ENCODE measurements around the gene HAUS7.

HAUS7 gene

GRCh38 chrX:153457136-153457825, 13.1 kb downstream of the HAUS7 start:
- Histone ChIP-seq H4K8ac (ENCODE audit: low read depth, low read length) (no peak overlapping the region), H3K4me1 (ENCODE audit: control insufficient read depth in 2 of 2, insufficient read depth in 1 of 2, low read depth in 1 of 2, low read length in 2 of 2) (no peaks in the 10 kb centered on the region), H2AK5ac (ENCODE audit: low read depth, low read length) (no peak overlapping the region), H2BK15ac (ENCODE audit: low read length) (no peak overlapping the region), H3K9me3 (replicated peaks in 1 of 2; ENCODE audit: control insufficient read depth in 2 of 2, insufficient read depth in 1 of 2, low read depth in 1 of 2, low read length in 2 of 2) (no peaks in the 10 kb centered on the region), H3K18ac (ENCODE audit: low read length) (no peak overlapping the region), H2AFZ (ENCODE audit: low read length) (no peak overlapping the region), H3K27ac (replicated peaks; ENCODE audit: low read length) (no peak overlapping the region), H3K36me3 (replicated peaks in 1 of 2; ENCODE audit: control insufficient read depth in 2 of 2, insufficient read depth in 2 of 2, low read length in 2 of 2) (peaks cover 0 to 20% of the 10 kb centered on the region in 2 donors), H2BK5ac (ENCODE audit: low read length) (no peak overlapping the region), H3K27me3 (ENCODE audit: control insufficient read depth in 3 of 3, insufficient read depth in 3 of 3, low read depth in 1 of 3, low read length in 3 of 3) (peaks cover 0 to 10% (median 0%) of the 10 kb centered on the region in 3 experiments), H3K23ac (ENCODE audit: low read depth, low read length, poor library complexity) (no peak overlapping the region), H3K4me2 (ENCODE audit: insufficient read depth, low read length, poor library complexity, severe bottlenecking) (no peak overlapping the region), H4K91ac (ENCODE audit: low read depth, low read length, poor library complexity) (no peak overlapping the region), H3K9ac (ENCODE audit: low read depth, low read length, poor library complexity) (no peak overlapping the region), H2BK12ac (ENCODE audit: low read length) (no peak overlapping the region), H2BK120ac (ENCODE audit: low read depth, low read length) (no peak overlapping the region), H3K79me1 (ENCODE audit: low read depth, low read length) (peaks cover 2% of the 10 kb centered on the region), H3K4ac (ENCODE audit: low read length) (no peak overlapping the region), H3K14ac (ENCODE audit: low read length) (no peak overlapping the region), H3K4me3 (ENCODE audit: low read length in 2 of 2) (no peak overlapping the region)
- DNase-seq (ENCODE audit: low spot score): no peak
- WGBS, 2 donors (ENCODE audit: extremely low coverage in 2 of 2, insufficient read length in 2 of 2, insufficient replicate concordance in 1 of 2): no CpG with 5 or more reads among the region's 18 CpGs

DNA sequence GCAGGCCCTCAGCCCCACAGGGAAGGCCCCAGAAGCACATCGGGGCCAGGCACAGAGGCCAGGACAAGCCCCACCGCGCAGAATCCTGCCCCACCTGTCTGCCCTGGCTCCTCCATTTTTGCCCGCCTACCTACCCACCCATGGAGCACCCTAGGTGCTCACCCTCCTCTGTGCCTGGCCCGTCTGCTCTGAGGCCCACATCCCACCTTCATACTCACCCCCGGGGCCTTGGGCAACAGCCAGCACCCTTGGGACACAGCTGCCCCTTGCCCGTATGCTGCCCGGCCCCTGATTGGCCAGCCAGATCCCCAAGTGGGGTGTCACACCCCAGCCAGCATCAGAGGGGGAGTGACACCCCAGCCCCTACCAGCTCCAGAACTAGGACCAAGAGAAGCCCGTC, 13.7 kb downstream of the HAUS7 start:
- Histone ChIP-seq H3K36me3 (replicated peaks in 1 of 2; ENCODE audit: control insufficient read depth in 2 of 2, insufficient read depth in 2 of 2, low read length in 2 of 2) (peaks cover 0 to 19% of the 10 kb centered on the region in 2 donors), H3K9me3 (replicated peaks in 1 of 2; ENCODE audit: control insufficient read depth in 2 of 2, insufficient read depth in 1 of 2, low read depth in 1 of 2, low read length in 2 of 2) (no peaks in the 10 kb centered on the region), H3K18ac (ENCODE audit: low read length) (no peak overlapping the region), H4K91ac (ENCODE audit: low read depth, low read length, poor library complexity) (no peak overlapping the region), H3K4me3 (ENCODE audit: low read length in 2 of 2) (no peak overlapping the region), H3K14ac (ENCODE audit: low read length) (no peak overlapping the region), H4K8ac (ENCODE audit: low read depth, low read length) (no peak overlapping the region), H2BK15ac (ENCODE audit: low read length) (no peak overlapping the region), H3K4me2 (ENCODE audit: insufficient read depth, low read length, poor library complexity, severe bottlenecking) (no peak overlapping the region), H2AK5ac (ENCODE audit: low read depth, low read length) (no peak overlapping the region), H3K23ac (ENCODE audit: low read depth, low read length, poor library complexity) (no peak overlapping the region), H3K79me1 (ENCODE audit: low read depth, low read length) (peaks cover 2% of the 10 kb centered on the region), H2BK5ac (ENCODE audit: low read length) (no peak overlapping the region), H3K4me1 (ENCODE audit: control insufficient read depth in 2 of 2, insufficient read depth in 1 of 2, low read depth in 1 of 2, low read length in 2 of 2) (no peaks in the 10 kb centered on the region), H2AFZ (ENCODE audit: low read length) (no peak overlapping the region), H3K27ac (replicated peaks; ENCODE audit: low read length) (no peak overlapping the region), H2BK120ac (ENCODE audit: low read depth, low read length) (no peak overlapping the region), H3K4ac (ENCODE audit: low read length) (no peak overlapping the region), H3K9ac (ENCODE audit: low read depth, low read length, poor library complexity) (no peak overlapping the region), H2BK12ac (ENCODE audit: low read length) (no peak overlapping the region), H3K27me3 (ENCODE audit: control insufficient read depth in 3 of 3, insufficient read depth in 3 of 3, low read depth in 1 of 3, low read length in 3 of 3) (peaks cover 0 to 10% (median 0%) of the 10 kb centered on the region in 3 experiments)
- no CpG with 5 or more reads among the region's 9 CpGs for WGBS, 2 donors (ENCODE audit: extremely low coverage in 2 of 2, insufficient read length in 2 of 2, insufficient replicate concordance in 1 of 2)
- no peak for DNase-seq (ENCODE audit: low spot score)

DNA sequence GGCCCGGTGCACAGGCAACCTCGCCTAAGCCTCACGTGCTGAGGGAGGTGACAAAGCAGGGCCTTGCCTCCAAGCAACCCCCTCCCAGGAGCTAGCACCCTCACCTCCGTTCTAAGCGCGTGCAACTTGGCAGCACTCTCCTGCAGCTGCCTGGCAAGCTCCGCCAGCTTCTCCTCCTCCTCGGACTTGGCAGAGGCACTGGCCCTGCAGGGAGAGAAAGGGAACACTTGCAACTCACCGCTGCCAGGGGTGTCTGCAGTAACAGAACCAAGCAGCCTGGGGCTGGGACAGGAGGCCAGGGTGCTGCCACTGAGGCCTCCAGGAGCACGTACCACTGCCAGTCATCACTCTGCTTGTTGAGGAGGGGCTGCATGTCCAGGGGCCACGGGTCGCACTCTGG, 14.2 kb downstream of the HAUS7 start:
- H3K36me3 ChIP-seq (replicated peaks in 1 of 2; ENCODE audit: control insufficient read depth in 2 of 2, insufficient read depth in 2 of 2, low read length in 2 of 2): peaks cover 0 to 17% of the 10 kb centered on the region in 2 donors
- no peak overlapping the region for H4K8ac ChIP-seq (ENCODE audit: low read depth, low read length)
- no peak overlapping the region for H2AFZ ChIP-seq (ENCODE audit: low read length)
- no peak overlapping the region for H3K23ac ChIP-seq (ENCODE audit: low read depth, low read length, poor library complexity)
- no peak overlapping the region for H3K4ac ChIP-seq (ENCODE audit: low read length)
- no peak overlapping the region for H2BK120ac ChIP-seq (ENCODE audit: low read depth, low read length)
- no peak overlapping the region for H4K91ac ChIP-seq (ENCODE audit: low read depth, low read length, poor library complexity)
- H3K9ac ChIP-seq (ENCODE audit: low read depth, low read length, poor library complexity): no peak overlapping the region
- no peaks in the 10 kb centered on the region for H3K4me1 ChIP-seq (ENCODE audit: control insufficient read depth in 2 of 2, insufficient read depth in 1 of 2, low read depth in 1 of 2, low read length in 2 of 2)
- DNase-seq (ENCODE audit: low spot score): no peak
- H2BK5ac ChIP-seq (ENCODE audit: low read length): no peak overlapping the region
- H3K27ac ChIP-seq (replicated peaks; ENCODE audit: low read length): no peak overlapping the region
- H3K79me1 ChIP-seq (ENCODE audit: low read depth, low read length): peaks cover 2% of the 10 kb centered on the region
- no peaks in the 10 kb centered on the region for H3K9me3 ChIP-seq (replicated peaks in 1 of 2; ENCODE audit: control insufficient read depth in 2 of 2, insufficient read depth in 1 of 2, low read depth in 1 of 2, low read length in 2 of 2)
- H2BK12ac ChIP-seq (ENCODE audit: low read length): no peak overlapping the region
- H3K18ac ChIP-seq (ENCODE audit: low read length): no peak overlapping the region
- H3K4me2 ChIP-seq (ENCODE audit: insufficient read depth, low read length, poor library complexity, severe bottlenecking): no peak overlapping the region
- whole genome bisulfite sequencing, 2 donors (ENCODE audit: extremely low coverage in 2 of 2, insufficient read length in 2 of 2, insufficient replicate concordance in 1 of 2): no CpG with 5 or more reads among the region's 12 CpGs
- H2BK15ac ChIP-seq (ENCODE audit: low read length): no peak overlapping the region
- no peak overlapping the region for H3K14ac ChIP-seq (ENCODE audit: low read length)
- H3K4me3 ChIP-seq (ENCODE audit: low read length in 2 of 2): no peak overlapping the region
- H2AK5ac ChIP-seq (ENCODE audit: low read depth, low read length): no peak overlapping the region
- peaks cover 0 to 10% (median 0%) of the 10 kb centered on the region in 3 experiments for H3K27me3 ChIP-seq (ENCODE audit: control insufficient read depth in 3 of 3, insufficient read depth in 3 of 3, low read depth in 1 of 3, low read length in 3 of 3)

DNA sequence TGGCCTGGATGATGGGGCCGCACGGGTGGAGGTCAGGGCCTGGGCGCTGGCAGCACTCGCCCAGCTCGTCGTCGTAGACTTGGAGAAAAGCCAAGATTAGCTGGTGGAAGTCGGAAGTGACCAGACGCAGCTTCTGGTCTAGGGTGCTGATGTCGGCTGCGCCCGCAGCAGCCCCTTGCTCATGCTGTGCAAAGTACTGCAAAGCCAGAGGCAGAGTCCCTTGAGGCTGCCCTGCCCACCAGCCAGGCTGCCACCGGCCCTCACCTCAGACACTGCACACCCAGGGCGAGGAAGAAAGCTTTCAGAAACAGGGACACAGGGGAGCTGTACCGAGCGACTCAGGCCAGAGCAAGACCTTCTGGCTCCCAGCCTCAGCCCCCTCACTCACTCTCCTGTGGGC, 14.8 kb downstream of the HAUS7 start:
- Histone ChIP-seq H2BK15ac (ENCODE audit: low read length) (no peak overlapping the region), H3K4me1 (ENCODE audit: control insufficient read depth in 2 of 2, insufficient read depth in 1 of 2, low read depth in 1 of 2, low read length in 2 of 2) (no peaks in the 10 kb centered on the region), H2AK5ac (ENCODE audit: low read depth, low read length) (no peak overlapping the region), H3K9me3 (replicated peaks in 1 of 2; ENCODE audit: control insufficient read depth in 2 of 2, insufficient read depth in 1 of 2, low read depth in 1 of 2, low read length in 2 of 2) (no peaks in the 10 kb centered on the region), H3K23ac (ENCODE audit: low read depth, low read length, poor library complexity) (no peak overlapping the region), H2AFZ (ENCODE audit: low read length) (no peak overlapping the region), H3K4me2 (ENCODE audit: insufficient read depth, low read length, poor library complexity, severe bottlenecking) (no peak overlapping the region), H3K4ac (ENCODE audit: low read length) (no peak overlapping the region), H3K14ac (ENCODE audit: low read length) (no peak overlapping the region), H3K18ac (ENCODE audit: low read length) (no peak overlapping the region), H3K79me1 (ENCODE audit: low read depth, low read length) (peaks cover 2% of the 10 kb centered on the region), H3K36me3 (replicated peaks in 1 of 2; ENCODE audit: control insufficient read depth in 2 of 2, insufficient read depth in 2 of 2, low read length in 2 of 2) (peaks cover 0 to 17% of the 10 kb centered on the region in 2 donors), H4K8ac (ENCODE audit: low read depth, low read length) (no peak overlapping the region), H3K27ac (replicated peaks; ENCODE audit: low read length) (no peak overlapping the region), H2BK5ac (ENCODE audit: low read length) (no peak overlapping the region), H3K27me3 (ENCODE audit: control insufficient read depth in 3 of 3, insufficient read depth in 3 of 3, low read depth in 1 of 3, low read length in 3 of 3) (peaks cover 0 to 11% (median 0%) of the 10 kb centered on the region in 3 experiments), H3K4me3 (ENCODE audit: low read length in 2 of 2) (no peak overlapping the region), H3K9ac (ENCODE audit: low read depth, low read length, poor library complexity) (no peak overlapping the region), H4K91ac (ENCODE audit: low read depth, low read length, poor library complexity) (no peak overlapping the region), H2BK120ac (ENCODE audit: low read depth, low read length) (no peak overlapping the region), H2BK12ac (ENCODE audit: low read length) (no peak overlapping the region)
- no CpG with 5 or more reads among the region's 16 CpGs for WGBS, 2 donors (ENCODE audit: extremely low coverage in 2 of 2, insufficient read length in 2 of 2, insufficient replicate concordance in 1 of 2)
- no peak for DNase-seq (ENCODE audit: low spot score)

Measured in neuronal stem cell (in vitro differentiated cells).